D721Med (cell line): Measurements from ENCODE around the gene SNRNP70.
A peak's percentile ranks its signal among the peaks of the same experiment; 100 is the strongest.
"Not testable (repeated sequence)": the region's sequence is repeated elsewhere in the genome, so short reads cannot be mapped to it uniquely, and the experiment has no call there.

ENCODE experiments used
- DNase-seq: peaks from one replicate; pipeline ENCODE4 v3.0.0; 2011; ENCODE audit warnings: low spot score; ENCODE audit not compliant: insufficient read length
- FAIRE-seq: peaks from 2 replicates; lab custom pipeline; 2011; peaks lifted over from hg19 to GRCh38; lab: Jason Lieb, UNC
- CTCF ChIP-seq: IDR thresholded peaks from 2 replicates; pipeline ENCODE4 v1.5.1; 2012; ENCODE audit warnings: mild to moderate bottlenecking, control low read depth; ENCODE audit not compliant: insufficient read depth; ENCODE audit errors: missing control alignments

SNRNP70 gene

GRCh38 chr19:49141352-49141751 lies 56.1 kb downstream of the SNRNP70 start:
- TF ChIP-seq CTCF, result no peak
- no peak for FAIRE-seq
- no peak for DNase-seq

GRCh38 chr19:49142866-49143335 lies 57.6 kb downstream of the SNRNP70 start:
- peak; percentile 95 for DNase-seq
- FAIRE-seq, result no peak
- no peak for TF ChIP-seq CTCF

DNA sequence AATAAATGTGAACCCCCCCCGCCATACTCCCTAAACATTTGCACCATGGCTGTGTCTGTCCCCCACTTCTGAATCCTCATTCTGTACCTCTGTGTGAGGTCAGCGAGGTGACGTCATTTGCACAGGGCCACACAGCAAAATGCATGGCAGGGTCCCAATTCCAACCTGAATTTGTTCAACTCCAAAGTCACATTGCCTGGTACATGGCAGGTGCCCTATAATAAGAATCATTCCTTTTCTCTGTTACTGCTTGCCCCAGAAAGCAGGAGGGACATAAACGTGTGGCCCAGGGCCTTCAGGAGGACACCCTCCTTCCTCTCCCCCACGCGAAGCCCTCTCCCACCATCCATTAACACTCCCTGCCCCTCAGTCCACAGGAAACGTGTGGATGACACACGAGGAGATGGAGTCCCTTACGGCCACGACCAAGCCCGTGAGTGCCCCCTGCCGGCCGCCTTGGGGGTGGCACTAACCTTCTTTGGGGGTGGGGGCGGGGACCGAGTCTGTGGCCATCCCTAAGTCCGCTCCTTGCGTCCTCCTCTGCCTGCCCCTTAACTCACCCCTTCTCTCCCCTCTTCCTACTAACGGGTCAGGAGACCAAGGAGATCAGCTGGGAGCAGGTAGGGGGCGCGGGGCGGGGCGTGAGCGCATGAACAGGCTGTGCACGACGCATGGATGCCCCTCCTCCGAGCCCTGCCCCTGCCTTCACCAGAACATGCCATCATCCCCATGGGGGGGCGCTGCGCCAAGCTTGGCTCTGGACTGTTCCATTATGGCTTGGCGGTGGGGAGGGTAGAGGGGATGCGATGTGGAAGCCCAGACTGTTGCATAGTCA lies 60.5 kb downstream of the SNRNP70 start:
- FAIRE-seq (no peak), DNase-seq (peak; percentile 73)
- peak; percentile 56 for TF ChIP-seq CTCF

DNA sequence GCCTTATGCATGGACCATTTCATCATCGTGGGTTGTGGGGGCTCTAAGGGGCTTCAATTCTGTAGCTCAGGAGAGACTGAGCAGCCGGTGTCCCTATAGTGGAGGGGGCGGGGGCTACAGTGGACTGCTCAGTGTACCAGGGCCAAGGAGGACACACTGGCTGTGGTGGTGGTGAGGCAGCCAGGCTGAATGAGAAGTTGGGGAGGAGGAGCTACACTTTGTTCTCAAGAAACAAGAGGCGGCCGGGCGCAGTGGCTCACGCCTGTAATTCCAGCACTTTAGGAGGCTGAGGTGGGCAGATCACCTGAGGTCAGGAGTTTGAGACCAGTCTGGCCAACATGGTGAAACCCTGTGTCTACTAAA lies 61.1 kb downstream of the SNRNP70 start:
- not testable (repeated sequence) for DNase-seq, FAIRE-seq

DNA sequence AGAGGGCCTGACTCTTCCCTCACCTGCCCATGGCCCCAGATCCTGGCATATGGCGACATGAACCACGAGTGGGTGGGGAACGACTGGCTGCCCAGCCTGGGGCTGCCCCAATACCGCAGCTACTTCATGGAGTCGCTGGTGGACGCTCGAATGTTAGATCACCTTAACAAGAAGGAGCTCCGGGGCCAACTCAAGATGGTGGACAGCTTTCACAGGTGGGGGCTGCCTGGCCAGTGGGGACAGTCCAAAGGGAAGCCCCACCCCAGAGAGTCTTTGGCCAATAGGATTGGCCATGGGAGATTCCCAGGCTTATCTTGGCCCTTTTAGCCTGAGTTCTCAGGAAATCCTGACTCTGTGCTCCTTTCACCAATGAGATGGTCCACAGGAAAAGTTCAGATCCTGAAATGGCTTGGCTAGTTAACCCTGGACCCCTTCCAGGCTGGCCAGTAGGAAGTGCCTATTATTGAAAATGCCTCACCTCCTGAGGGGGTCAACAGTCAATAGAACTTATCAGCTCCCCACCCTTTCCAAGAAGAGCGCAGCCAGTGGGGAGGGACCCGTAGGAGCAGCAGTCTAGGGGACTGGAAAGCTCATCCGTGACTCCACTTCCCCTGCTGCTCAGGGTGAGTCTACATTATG lies 62.9 kb downstream of the SNRNP70 start:
- DNase-seq (no peak), FAIRE-seq (no peak)
- no peak for TF ChIP-seq CTCF

DNA sequence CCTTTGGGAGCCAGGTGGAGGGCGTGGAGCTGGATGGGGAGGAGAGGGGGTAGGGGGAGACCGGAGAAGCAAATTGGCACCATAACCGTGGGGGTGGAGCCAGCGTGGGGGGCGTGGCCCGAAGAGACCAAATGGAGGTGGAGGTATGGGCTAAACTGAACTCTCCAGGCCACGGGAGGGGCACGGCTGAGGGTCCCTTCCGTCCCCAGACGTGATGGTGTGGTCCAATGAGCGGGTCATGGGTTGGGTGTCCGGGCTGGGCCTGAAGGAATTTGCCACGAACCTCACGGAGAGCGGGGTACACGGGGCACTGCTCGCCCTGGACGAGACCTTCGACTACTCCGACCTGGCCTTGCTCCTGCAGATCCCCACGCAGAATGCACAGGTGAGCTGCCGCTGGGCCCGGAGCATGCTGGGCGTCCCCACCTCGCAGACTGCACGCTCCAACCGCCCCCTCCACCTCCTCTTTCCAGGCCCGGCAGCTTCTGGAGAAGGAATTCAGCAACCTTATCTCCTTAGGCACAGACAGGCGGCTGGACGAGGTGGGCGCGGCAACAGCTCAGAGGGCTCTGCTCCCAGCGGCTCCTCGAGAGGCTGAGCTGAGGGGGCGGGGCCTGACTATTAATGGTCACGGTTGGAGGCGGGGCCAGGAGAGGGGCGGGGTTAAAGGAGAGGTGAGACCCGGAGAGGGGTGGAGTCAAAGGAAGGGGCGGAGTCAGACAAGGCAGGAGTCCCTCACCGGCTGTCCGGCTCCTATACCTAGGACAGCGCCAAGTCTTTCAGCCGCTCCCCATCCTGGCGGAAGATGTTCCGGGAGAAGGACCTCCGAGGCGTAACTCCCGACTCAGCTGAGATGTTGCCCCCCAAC lies 63.8 kb downstream of the SNRNP70 start:
- no peak for TF ChIP-seq CTCF
- DNase-seq, result peak; percentile 93
- no peak for FAIRE-seq

DNA sequence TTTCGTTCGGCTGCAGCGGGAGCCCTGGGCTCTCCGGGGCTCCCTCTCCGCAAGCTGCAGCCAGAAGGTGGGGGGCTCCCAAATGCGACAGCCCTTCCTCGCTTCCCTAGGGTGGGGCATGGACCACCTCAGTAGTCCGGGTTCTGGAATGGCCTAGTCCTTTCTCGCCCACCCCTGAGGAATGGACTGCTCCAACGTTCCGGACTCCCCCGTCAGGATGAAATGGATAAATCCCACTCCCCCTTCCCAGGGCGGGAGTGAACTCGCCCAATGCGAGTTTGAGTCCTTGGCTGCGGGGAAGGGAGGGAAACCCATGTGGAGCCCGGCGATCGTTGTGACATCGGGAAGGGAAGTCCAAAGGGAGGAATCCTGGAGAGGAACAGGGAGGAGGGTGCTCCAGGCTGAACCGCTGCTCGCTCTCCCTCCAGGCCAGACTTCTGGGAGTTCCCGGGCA lies 64.4 kb downstream of the SNRNP70 start:
- peak; percentile 59 for DNase-seq
- FAIRE-seq, result no peak
- no peak for TF ChIP-seq CTCF
